Thyroid gland (tissue), 4 donors: ENCODE results near the gene RERG. TPM values are rescaled to one million over a fixed set of nuclear protein-coding genes. Genes with fewer than 3 reads are reported as not detected.

Experiments
- DNase-seq, 2 donors: peaks; one replicate each; pipeline ENCODE4 v3.0.0-alpha.2; 2019
- H3K27ac ChIP-seq, 3 donors: fragments of 200-600 bp; sonication (generic); 1 replicate in 2 of 3; 2 replicates in 1 of 3; pipeline ENCODE4 v1.5.1; 2016 to 2019; ENCODE audit warnings: mild to moderate bottlenecking in 1 of 3, moderate library complexity in 1 of 3
- H3K27me3 ChIP-seq: fragments of 200-600 bp; sonication (generic); one replicate; pipeline ENCODE4 v1.5.1; 2019
- H3K36me3 ChIP-seq, 2 donors: fragments of 200-600 bp; sonication (generic); one replicate each; pipeline ENCODE4 v1.5.1; 2016 to 2019
- H3K4me1 ChIP-seq, 2 donors: fragments of 200-600 bp; sonication (generic); one replicate each; pipeline ENCODE4 v1.5.1; 2017 to 2019
- H3K4me3 ChIP-seq, 3 donors: fragments of 200-600 bp; sonication (generic); replicated peaks in 1 of 3; 1 replicate in 2 of 3; 2 replicates in 1 of 3; pipeline ENCODE4 v1.5.1; 2016; ENCODE audit warnings: mild to moderate bottlenecking in 1 of 3
- H3K9me3 ChIP-seq: fragments of 200-600 bp; sonication (generic); one replicate; pipeline ENCODE4 v1.5.1; 2017
- POLR2A ChIP-seq, 2 donors: fragments of 450-650 bp; IDR thresholded peaks; one replicate each; pipeline ENCODE4 v1.6.1; 2017; ENCODE audit warnings: antibody characterized with exemption in 2 of 2, mild to moderate bottlenecking in 2 of 2, moderate library complexity in 1 of 2
- WGBS, 2 donors: methylation state at CpG; one replicate each; pipeline ENCODE4 v1.1.5; 2017; 5-methylcytosine and 5-hydroxymethylcytosine counted together
- intact Hi-C: fragments of 100-400 bp; cut with DNase I; formaldehyde crosslinking; loops from one replicate; pipeline ENCODE4 v1.15.1; 2023
- total RNA-seq, 4 donors: library from RNA; depleted of rRNA; stranded (reverse); fragments of >200 nt; gene quantifications; one replicate each; pipeline ENCODE4 v1.2.3, GENCODE V29; 2016
- TF ChIP-seq, protein P1 (sequence below), 6 experiments: fragments of 200-600 bp in 3 of 6; fragments of 450-650 bp in 3 of 6; sonication (generic) in 3 of 6; IDR thresholded peaks; one replicate each; pipeline ENCODE4 v1.5.1; 2016 to 2019; ENCODE audit warnings: antibody characterized with exemption in 6 of 6, mild to moderate bottlenecking in 2 of 6, inconsistent platforms in 1 of 6, moderate library complexity in 1 of 6

Gene RERG
- total RNA-seq, 4 donors from 2014 or later: 2.7 to 13.2 (median 4.9) TPM

DNA sequence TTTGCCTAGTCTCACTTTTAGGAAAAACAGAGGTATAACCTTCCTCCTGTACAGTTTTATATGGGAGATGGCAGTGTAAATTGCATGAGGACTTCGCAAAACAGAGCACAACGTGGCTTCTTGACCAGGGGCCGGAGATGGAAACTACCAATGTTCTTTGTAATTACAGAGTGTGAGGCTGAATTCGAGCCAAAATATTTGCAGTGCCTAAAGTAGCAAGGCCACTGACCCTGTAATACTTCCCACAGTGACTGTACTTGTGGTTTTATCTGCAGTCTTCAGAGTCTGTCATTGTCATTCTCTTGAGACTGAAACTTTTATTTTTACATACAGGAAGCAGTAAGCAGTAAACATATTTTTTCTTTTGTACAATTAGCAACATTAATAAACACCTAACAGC lies 98.9 kb downstream of the RERG start:
- intact Hi-C loops: no loop called here
- no peak for TF ChIP-seq POLR2A (IDR thresholded peaks at IDR 0.05)
- TF ChIP-seq, protein P1, sequence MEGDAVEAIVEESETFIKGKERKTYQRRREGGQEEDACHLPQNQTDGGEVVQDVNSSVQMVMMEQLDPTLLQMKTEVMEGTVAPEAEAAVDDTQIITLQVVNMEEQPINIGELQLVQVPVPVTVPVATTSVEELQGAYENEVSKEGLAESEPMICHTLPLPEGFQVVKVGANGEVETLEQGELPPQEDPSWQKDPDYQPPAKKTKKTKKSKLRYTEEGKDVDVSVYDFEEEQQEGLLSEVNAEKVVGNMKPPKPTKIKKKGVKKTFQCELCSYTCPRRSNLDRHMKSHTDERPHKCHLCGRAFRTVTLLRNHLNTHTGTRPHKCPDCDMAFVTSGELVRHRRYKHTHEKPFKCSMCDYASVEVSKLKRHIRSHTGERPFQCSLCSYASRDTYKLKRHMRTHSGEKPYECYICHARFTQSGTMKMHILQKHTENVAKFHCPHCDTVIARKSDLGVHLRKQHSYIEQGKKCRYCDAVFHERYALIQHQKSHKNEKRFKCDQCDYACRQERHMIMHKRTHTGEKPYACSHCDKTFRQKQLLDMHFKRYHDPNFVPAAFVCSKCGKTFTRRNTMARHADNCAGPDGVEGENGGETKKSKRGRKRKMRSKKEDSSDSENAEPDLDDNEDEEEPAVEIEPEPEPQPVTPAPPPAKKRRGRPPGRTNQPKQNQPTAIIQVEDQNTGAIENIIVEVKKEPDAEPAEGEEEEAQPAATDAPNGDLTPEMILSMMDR (IDR thresholded peaks at IDR 0.05): no peak
- WGBS, 2 donors: 60 to 71% methylated on average over 4 of the region's 4 CpGs
- H3K9me3 ChIP-seq: no peaks in the 10 kb centered on the region
- DNase-seq: no peak
- H3K4me3 ChIP-seq: no peak overlapping the region
- no peak overlapping the region for H3K27ac ChIP-seq
- no peaks in the 10 kb centered on the region for H3K36me3 ChIP-seq
- no peaks in the 10 kb centered on the region for H3K4me1 ChIP-seq
- no peaks in the 10 kb centered on the region for H3K27me3 ChIP-seq

DNA sequence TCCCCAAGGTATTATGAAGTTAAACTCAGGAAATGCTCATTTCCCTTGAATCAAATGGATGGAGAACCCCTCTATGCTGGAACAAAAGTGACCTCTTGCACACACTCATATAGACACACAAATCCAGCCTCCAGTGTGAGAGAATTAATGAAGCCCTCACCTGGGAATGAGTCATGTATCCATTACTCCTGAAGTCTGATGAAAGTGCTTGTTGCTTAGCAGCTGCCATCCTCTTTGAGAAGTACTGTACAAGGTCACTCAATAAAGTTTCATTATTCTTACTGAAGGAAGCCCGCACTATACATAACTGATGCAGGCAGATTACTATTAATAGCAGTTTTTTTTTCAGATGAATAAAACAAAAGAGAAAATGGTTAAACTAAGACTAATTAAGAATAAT lies 102.3 kb downstream of the RERG start:
- intact Hi-C loops: no loop called here
- Histone ChIP-seq H3K27ac (no peak overlapping the region), H3K36me3 (no peaks in the 10 kb centered on the region), H3K9me3 (no peaks in the 10 kb centered on the region), H3K4me1 (no peaks in the 10 kb centered on the region), H3K4me3 (no peak overlapping the region), H3K27me3 (no peaks in the 10 kb centered on the region)
- TF ChIP-seq POLR2A (IDR thresholded peaks at IDR 0.05): no peak
- TF ChIP-seq, protein P1 (IDR thresholded peaks at IDR 0.05): no peak
- no peak for DNase-seq
- 0 to 44% methylated on average over 1 of the region's 1 CpG for whole genome bisulfite sequencing, 2 donors

DNA sequence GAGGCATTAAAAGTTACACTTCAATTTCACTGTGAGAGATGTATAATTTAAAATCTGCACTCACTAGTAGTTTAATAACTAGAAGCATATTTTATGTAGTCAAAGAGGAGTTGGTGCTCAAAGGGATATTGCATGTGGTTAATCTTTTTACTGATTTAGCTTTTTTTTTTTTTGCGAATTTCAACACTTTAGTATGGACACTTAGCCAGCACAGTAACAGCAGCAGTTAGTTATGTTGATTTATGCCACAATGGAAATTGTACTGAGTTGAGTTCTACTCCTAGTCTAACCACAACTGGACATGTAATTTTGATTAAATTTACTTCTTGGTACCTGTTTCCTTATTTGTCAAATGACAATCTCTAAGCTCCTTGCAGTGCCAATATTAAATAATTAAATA lies 104.2 kb downstream of the RERG start:
- H3K4me1 ChIP-seq: no peaks in the 10 kb centered on the region
- no peak for DNase-seq
- intact Hi-C loops: no loop called here
- 64 to 83% methylated on average over 1 of the region's 1 CpG for WGBS, 2 donors
- TF ChIP-seq, protein P1 (IDR thresholded peaks at IDR 0.05): no peak
- TF ChIP-seq POLR2A (IDR thresholded peaks at IDR 0.05): no peak
- H3K27me3 ChIP-seq: no peaks in the 10 kb centered on the region
- no peak overlapping the region for H3K27ac ChIP-seq
- no peaks in the 10 kb centered on the region for H3K36me3 ChIP-seq
- H3K9me3 ChIP-seq: no peaks in the 10 kb centered on the region
- no peak overlapping the region for H3K4me3 ChIP-seq

DNA sequence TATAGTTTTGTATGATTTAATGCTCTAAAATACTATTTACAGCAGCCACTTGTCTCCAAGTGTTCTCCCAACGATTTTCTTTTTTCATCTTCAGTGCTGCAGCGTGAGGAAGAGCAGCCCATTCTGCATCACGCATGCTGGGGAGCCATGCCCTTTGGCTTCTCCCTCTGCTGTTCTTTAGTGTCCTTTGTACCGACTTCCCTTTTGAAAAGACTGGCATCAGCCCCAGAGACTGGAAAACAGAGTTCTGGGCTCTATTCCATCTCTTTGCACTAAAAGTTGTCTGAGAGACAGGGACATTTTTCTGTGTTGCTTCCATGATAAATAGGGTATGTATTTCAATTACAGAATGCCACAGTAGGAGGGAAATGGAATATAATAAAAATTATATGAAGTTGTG lies 105.1 kb downstream of the RERG start:
- WGBS, 2 donors: 44 to 52% methylated on average over 4 of the region's 4 CpGs
- Histone ChIP-seq H3K4me3 (no peak overlapping the region), H3K36me3 (no peaks in the 10 kb centered on the region), H3K4me1 (no peaks in the 10 kb centered on the region), H3K27ac (no peak overlapping the region), H3K27me3 (no peaks in the 10 kb centered on the region), H3K9me3 (no peaks in the 10 kb centered on the region)
- DNase-seq: no peak
- intact Hi-C loops: no loop called here
- TF ChIP-seq, protein P1 (IDR thresholded peaks at IDR 0.05): no peak
- TF ChIP-seq POLR2A (IDR thresholded peaks at IDR 0.05): no peak

DNA sequence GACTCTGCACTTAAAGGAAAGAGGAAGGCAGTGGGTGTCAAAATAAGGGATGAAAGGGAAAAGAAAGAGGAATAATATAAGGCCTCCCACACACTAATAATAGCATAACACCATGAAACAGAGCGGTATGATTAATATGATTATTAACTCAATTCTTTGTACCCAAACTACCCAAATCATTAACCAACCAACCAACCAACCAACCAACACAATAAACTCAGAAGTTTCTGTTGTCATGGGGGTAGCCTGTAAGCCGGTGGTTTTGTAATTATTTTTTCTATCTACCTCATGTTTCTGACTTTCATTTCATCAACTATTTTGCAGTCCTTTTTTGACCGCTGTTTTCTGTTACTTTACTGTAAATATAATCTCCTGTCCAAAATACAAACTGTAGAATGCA lies 105.8 kb downstream of the RERG start:
- H3K36me3 ChIP-seq: no peaks in the 10 kb centered on the region
- H3K4me1 ChIP-seq: no peaks in the 10 kb centered on the region
- no peak for DNase-seq
- intact Hi-C loops: no loop called here
- H3K27me3 ChIP-seq: no peaks in the 10 kb centered on the region
- TF ChIP-seq, protein P1 (IDR thresholded peaks at IDR 0.05): no peak
- TF ChIP-seq POLR2A (IDR thresholded peaks at IDR 0.05): no peak
- 94 to 95% methylated on average over 3 of the region's 3 CpGs for WGBS, 2 donors
- H3K27ac ChIP-seq: no peak overlapping the region
- no peak overlapping the region for H3K4me3 ChIP-seq
- H3K9me3 ChIP-seq: no peaks in the 10 kb centered on the region
